PC-3 (cell line): Measurements from ENCODE around the gene AOPEP.

Experiments used
- EZH2 ChIP-seq: fragments of 300-600 bp; sonication (generic); IDR thresholded peaks from one replicate; pipeline ENCODE4 v1.6.1; 2017; ENCODE audit warnings: antibody characterized with exemption, mild to moderate bottlenecking, low read length; ENCODE audit not compliant: unreplicated experiment
- EZH2phosphoT487 ChIP-seq: fragments of 300-600 bp; sonication (generic); IDR thresholded peaks from 2 replicates; pipeline ENCODE4 v1.6.1; 2018; ENCODE audit warnings: mild to moderate bottlenecking, antibody characterized with exemption, low read length, borderline replicate concordance
- TF ChIP-seq, protein P1 (sequence below): fragments of 300-600 bp; sonication (generic); conservative IDR thresholded peaks from 2 replicates; pipeline ENCODE4 v1.5.1; 2017; ENCODE audit warnings: antibody characterized with exemption, low read depth, mild to moderate bottlenecking, low read length

DNA sequence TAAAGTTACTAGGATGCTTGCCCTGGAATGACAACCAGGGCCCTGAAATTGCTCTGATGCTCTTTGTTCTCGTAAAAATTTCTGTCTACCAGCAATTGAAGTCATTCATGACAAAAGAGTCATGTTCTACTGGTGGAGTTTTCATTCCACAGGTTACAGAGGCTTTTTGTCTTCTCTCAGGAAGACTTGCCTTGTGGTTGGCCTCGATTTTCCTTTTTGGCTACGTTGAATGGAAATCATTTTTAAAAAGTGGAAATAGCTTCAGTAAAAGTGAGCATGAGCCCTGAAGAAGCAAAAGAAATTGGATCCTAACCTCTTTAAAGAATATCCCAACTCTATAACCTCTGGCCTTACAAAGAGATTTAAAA lies 255.2 kb downstream of the AOPEP start:
- no peak for TF ChIP-seq EZH2phosphoT487
- TF ChIP-seq, protein P1, sequence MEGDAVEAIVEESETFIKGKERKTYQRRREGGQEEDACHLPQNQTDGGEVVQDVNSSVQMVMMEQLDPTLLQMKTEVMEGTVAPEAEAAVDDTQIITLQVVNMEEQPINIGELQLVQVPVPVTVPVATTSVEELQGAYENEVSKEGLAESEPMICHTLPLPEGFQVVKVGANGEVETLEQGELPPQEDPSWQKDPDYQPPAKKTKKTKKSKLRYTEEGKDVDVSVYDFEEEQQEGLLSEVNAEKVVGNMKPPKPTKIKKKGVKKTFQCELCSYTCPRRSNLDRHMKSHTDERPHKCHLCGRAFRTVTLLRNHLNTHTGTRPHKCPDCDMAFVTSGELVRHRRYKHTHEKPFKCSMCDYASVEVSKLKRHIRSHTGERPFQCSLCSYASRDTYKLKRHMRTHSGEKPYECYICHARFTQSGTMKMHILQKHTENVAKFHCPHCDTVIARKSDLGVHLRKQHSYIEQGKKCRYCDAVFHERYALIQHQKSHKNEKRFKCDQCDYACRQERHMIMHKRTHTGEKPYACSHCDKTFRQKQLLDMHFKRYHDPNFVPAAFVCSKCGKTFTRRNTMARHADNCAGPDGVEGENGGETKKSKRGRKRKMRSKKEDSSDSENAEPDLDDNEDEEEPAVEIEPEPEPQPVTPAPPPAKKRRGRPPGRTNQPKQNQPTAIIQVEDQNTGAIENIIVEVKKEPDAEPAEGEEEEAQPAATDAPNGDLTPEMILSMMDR, result no peak
- no peak for TF ChIP-seq EZH2
